PFSK-1 (cell line): ENCODE measurements around the gene MFRP.

Experiments
- FOXP2 ChIP-seq: optimal IDR thresholded peaks from 2 replicates; pipeline ENCODE3; 2011; ENCODE audit warnings: borderline replicate concordance, control low read depth, inconsistent platforms; ENCODE audit not compliant: insufficient read depth; ENCODE audit errors: extremely low read length, extremely low read depth
- POLR2AphosphoS5 ChIP-seq: IDR thresholded peaks from 2 replicates; pipeline ENCODE4 v1.6.1; 2012; ENCODE audit warnings: low read depth, mild to moderate bottlenecking, control low read depth, low read length, moderate library complexity
- REST ChIP-seq, 2 experiments: IDR thresholded peaks; 2 replicates each; pipeline versions ENCODE4 v1.6.1 to v1.8.0; 2011 to 2012; ENCODE audit warnings: low read depth in 2 of 2, low read length in 2 of 2, control low read depth in 1 of 2, inconsistent platforms in 1 of 2, mild to moderate bottlenecking in 1 of 2, moderate library complexity in 1 of 2; ENCODE audit not compliant: insufficient read depth in 1 of 2
- SIN3A ChIP-seq: IDR thresholded peaks from 2 replicates; pipeline ENCODE4 v1.6.1; 2012; ENCODE audit warnings: mild to moderate bottlenecking, low read length, moderate library complexity, borderline replicate concordance; ENCODE audit not compliant: insufficient read depth
- TAF1 ChIP-seq: IDR thresholded peaks from 2 replicates; pipeline ENCODE4 v1.6.1; 2012; ENCODE audit warnings: low read length, control low read depth, borderline replicate concordance; ENCODE audit not compliant: insufficient read depth

MFRP gene

GRCh38 chr11:119316729-119317591 is 29.5 kb downstream of the MFRP start, which contains the start of gene MCAM:
Gene MCAM, minus strand, starts transcription at chr11:119317130. Its CDS starts 29 bp downstream, at chr11:119317101.
- TF ChIP-seq POLR2AphosphoS5 (0 out of 2 replicates have a peak, but pooled peaks have one; percentile 48), TAF1 (peak; percentile 58; the same call in 1 of the 2 replicates), SIN3A (no peak)

GRCh38 chr11:119316016-119316728 is 30.3 kb downstream of the MFRP start:
- TF ChIP-seq REST (IDR thresholded peaks at IDR 0.05; ENCODE audit: insufficient read depth in 1 of 2, low read depth in 2 of 2, low read length in 2 of 2) (no peak), SIN3A (no peak), FOXP2 (no peak), POLR2AphosphoS5 (no peak), TAF1 (no peak)

- TF ChIP-seq TAF1 (no peak), FOXP2 (no peak), POLR2AphosphoS5 (no peak), REST (IDR thresholded peaks at IDR 0.05; ENCODE audit: insufficient read depth in 1 of 2, low read depth in 2 of 2, low read length in 2 of 2) (no peak), SIN3A (no peak)
Observed at GRCh38 chr11:119315131-119316015, 31.1 kb downstream of the MFRP start.

GRCh38 chr11:119314726-119315125 is 31.8 kb downstream of the MFRP start:
- TF ChIP-seq REST (IDR thresholded peaks at IDR 0.05; ENCODE audit: insufficient read depth in 1 of 2, low read depth in 2 of 2, low read length in 2 of 2), result no peak
- TF ChIP-seq TAF1, result no peak
- TF ChIP-seq SIN3A, result no peak
- no peak for TF ChIP-seq POLR2AphosphoS5
- TF ChIP-seq FOXP2, result no peak

GRCh38 chr11:119310682-119311052 is 35.8 kb downstream of the MFRP start:
- no peak for TF ChIP-seq TAF1
